Muscle of arm (tissue), 12 donors: ENCODE results near the gene GRB2. TPM values are rescaled to one million over a fixed set of nuclear protein-coding genes. Genes with fewer than 3 reads are reported as not detected.
"Not testable (repeated sequence)": the region's sequence is repeated elsewhere in the genome, so short reads cannot be mapped to it uniquely, and the experiment has no call there.

Experiments
- DNase-seq: peaks from one replicate; pipeline ENCODE4 v3.0.0-alpha.2; 2013
- polyA plus RNA-seq, 12 donors: library from polyadenylated mRNA; unstranded; fragments of 120-200 nt; gene quantifications; one replicate each; pipeline ENCODE4 v1.2.1, GENCODE V29; 2013; ENCODE audit not compliant: insufficient read length in 12 of 12

Gene GRB2
- polyA plus RNA-seq, 12 donors = 114 to 448 (median 175) TPM

DNA sequence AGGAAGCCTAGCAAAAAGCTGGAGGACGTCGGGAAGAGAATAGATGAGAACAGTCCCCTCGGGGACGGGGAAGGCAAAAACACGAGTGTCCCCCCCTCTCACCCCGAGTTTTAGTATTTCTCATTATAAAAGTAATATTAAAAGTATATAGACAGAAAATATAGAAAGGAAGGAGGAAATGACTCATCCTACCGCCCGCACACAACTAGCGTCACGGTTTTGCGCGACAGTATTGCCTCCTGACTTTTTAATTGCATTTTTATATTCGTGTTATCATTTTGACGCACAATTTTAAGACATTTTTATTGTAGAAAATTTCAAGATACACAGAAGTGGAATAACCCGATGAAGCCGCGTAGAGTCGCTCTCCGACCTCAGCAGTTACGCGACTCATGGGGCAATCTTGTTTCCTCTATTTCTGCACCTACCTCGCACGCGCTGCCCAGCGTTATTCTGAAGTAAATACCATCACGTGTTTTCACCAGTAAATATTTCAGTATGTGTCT lies 115.6 kb downstream of the GRB2 start:
- no peak for DNase-seq

DNA sequence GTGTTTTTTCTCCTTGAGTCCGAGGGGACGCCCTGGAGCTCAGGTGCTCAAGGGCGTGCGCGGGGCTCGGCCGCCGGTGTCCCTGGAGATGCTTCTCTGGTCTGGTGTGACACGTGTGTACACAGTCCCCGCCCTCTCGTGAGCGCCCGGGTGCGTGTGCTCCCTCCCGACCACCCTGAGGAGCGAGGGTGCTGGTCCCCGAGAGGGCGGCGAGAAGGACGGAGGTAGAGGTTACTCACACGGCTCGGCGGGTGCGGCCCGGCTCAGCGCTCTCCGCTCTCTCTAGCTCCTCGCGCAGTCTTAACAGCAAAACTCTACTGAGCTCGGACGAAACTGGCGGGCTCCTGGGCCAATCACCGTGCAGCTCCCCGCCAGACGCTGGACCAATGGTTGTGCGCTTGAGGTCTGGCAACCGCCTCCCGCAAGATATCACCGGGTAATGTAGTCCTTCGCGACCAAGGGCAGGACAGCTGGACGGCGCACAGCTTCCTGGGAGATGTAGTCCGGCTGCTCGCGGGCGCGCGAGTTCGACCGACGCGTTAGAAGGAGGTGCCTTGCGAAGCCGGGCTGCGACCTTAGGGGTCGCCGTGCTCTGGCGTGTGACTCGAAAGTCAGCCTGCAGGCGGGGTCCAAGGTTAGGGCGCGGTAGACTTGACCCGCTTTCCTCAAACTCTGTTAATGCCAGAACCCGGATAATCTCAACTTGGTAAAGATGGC lies 116.2 kb downstream of the GRB2 start, which contains the start of gene SLC25A19:
Gene SLC25A19, minus strand, starts transcription at position 319 of the 717 bp plus-strand sequence. CDS start 2,669 bp downstream, outside the sequence.
- peak; percentile 98 for DNase-seq

DNA sequence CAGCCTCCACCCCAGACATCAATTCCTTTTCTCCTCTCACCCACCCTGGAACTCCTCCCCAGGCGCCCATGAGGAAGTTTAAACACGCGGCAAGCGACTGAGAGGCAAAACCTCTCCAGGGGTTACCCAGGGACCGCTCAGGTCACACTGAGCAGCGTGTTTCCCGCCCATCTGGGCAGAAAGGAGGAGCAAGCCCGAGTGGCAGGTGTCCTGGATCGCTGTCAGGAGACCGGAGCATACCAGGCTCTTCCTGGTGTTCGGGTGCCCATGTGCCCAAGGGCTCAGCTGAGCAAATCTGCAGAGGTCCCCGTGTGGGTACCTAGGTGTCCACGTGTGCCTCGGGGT lies 116.7 kb downstream of the GRB2 start:
- DNase-seq = no peak

DNA sequence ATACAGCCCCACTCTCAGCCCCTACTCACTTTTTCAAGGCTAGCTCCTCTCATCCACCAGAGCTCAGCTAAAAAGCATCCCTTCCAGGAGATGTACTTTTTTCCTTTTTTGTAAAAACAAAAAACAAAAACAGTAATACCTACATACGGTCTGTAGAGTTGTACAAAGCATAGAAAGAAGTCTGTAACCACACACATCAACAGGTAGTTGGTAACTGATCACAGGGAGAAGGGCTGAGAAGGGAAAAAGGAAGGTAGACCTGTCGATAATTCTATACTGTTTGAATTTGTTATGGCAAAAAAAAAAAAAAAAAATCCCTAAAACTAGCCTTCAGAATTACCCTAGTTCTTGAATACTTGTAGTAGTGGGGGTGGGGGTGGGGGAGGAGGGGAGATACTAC lies 117.1 kb downstream of the GRB2 start:
- DNase-seq = no peak

DNA sequence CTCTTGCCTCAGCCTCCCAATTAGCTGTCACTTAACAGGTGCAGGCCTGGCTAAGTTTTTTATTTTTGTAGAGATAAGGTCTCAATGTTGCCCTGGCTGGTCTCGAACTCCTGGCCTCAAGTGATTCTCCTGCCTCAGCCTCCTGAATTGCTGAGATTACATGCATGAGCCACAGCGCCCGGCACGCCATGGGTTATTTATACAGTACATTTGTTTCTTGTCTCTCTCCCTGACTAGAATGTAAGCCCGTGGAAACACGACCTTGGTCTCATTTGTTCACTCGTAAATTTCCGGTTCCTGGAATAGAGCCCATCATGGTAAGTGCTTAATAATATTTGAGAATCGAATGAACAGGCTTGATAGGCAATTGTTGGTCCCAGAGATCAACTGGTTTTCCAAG lies 118.3 kb downstream of the GRB2 start:
- DNase-seq = no peak

DNA sequence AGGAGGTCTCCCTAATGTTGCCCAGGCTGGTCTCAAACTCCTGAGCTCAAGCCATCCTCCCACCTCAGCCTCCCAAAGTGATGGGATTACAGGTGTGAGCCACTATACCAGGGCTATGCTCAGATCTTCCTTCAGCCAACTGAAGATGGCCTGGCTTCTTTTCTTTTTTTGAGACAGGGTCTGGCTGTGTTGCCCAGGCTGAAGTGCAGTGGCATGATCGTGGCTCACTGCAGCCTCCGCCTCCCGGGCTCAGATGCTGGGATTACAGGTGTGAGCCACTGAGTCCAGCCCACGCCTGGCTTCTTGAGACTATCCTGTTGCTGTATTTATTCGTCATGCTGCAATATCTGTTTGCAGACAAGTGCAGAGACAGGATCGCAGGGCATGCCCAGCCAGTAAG lies 120.4 kb downstream of the GRB2 start:
- DNase-seq = no peak

DNA sequence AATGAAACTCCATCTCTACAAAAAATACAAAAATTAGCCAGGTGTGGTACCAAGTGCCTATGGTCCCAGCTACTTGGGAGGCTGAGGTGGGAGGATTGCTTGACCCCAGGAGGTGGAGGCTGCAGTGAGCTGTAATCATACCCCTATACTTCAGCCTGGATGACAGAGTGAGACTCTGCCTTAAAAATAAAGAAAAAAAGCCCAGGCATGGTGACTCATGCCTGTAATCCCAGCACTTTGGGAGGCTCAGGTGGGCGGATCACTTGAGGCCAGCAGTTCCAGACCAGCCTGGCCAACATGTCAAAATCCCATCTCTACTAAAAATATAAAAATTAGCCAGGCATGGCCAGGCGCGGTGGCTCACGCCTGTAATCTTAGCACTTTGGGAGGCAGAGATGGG lies 125.3 kb downstream of the GRB2 start:
- not testable (repeated sequence) for DNase-seq

DNA sequence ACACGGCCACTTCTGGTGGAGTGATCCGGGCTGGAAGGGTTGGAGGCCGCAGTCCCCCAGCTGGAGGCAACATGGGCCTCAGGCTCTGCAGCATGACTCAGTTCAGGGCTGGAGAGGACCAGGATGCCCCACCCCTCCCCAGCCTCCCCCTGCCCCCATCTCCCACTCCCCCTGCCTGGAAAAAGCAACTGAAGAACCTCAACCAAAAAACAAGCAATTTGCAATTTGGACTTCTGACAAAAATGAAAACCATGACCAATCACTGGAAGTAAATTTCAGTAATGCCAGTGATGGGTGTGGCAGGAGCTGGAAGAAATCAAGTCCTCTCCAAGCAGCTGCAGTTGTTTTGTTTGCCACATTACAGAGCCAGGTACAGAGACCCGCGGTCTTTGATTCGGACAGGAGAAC lies 127.8 kb downstream of the GRB2 start:
- no peak for DNase-seq

DNA sequence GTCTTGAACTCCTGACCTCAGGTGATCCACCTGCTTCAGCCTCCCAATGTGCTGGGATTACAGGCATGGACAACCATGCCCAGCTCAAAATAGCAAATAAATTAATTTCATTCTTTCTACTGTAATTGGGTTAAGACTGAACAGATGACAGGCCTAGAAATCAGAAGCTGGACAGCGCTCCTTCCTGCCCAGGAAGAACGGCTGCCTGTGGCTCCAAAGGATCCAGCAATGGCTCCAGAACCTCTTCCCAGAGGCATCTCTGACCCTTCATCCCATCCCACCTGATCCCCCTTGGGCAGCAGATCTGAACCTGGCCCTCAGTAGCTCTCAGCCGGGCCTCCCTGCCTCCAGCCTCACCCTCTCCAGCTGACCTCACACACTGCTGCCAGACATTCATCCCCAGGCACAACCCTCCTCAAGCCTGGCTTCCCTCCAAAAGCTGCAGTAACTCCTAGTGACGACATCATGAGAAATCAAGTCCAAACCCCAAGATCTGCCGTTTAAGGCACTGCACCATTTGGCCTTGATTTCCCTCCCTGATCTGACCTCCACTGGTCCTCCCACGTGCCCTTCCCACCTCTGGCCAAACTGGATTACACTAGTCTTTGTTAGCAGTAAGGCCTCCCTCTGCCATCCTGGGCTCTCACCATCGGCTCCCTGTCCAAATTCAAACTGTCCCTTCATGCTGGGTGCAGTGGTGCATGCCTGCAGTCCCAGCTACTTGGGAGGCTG lies 131.3 kb downstream of the GRB2 start:
- no peak for DNase-seq

DNA sequence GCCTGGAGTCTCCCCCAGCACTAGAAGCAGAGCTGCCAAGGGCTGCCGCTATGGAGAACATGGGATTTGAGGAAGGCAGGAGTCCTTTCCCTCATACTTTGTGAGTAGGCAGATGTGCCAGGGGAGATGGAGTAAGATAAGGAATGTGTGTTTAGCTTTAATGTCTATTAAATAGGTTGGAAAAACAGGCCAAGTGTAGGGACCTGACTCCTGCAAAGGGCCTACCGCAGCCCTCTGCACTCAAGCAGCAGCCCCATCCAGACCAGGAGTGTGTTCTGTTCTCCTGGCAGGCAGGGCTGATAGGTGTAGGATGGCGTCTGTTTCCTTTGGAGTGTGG lies 132.7 kb downstream of the GRB2 start:
- DNase-seq = no peak

DNA sequence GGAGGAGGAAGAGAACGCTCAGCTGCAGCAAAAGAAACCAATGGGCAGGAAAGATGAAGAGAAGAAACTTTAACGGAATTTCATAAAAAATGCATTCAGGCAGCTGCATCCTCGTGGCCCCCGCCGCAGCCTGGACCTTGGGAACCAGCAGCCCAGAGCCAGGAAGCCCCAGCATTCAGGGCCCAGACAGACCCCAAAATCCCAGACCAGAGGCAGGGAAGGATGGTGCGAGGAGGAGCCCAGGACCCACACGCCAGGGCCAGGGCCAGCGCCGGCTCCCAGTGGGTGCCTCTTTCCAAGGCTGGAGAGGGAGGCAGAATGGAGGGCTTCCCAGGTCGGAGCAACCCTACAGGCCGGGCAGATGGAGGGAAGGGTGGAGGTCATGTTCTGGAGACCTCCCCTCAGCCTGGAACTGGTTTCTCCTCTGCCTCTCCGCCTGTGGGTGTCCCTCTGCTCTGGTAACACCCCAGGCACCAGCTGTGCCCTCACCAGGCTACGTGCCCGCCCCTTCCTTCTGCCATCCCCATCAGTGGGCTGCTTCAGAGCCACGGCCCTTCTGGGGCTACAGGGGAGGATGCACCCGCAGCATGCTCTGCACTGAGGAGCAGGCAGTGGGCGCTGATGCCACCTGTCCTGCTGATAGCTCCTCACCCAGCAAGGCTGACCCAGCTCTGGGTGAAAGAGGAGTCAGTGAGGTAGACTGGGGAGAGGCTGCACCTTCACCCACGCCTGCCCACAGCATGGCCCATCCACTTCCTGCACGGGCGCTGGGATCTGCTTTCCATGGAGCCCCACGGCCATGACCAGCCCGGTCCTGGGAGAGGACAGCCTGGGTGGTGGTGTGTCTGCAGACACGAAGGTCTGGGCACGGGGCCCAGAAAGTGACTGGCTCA lies 133.3 kb downstream of the GRB2 start:
- DNase-seq = no peak

DNA sequence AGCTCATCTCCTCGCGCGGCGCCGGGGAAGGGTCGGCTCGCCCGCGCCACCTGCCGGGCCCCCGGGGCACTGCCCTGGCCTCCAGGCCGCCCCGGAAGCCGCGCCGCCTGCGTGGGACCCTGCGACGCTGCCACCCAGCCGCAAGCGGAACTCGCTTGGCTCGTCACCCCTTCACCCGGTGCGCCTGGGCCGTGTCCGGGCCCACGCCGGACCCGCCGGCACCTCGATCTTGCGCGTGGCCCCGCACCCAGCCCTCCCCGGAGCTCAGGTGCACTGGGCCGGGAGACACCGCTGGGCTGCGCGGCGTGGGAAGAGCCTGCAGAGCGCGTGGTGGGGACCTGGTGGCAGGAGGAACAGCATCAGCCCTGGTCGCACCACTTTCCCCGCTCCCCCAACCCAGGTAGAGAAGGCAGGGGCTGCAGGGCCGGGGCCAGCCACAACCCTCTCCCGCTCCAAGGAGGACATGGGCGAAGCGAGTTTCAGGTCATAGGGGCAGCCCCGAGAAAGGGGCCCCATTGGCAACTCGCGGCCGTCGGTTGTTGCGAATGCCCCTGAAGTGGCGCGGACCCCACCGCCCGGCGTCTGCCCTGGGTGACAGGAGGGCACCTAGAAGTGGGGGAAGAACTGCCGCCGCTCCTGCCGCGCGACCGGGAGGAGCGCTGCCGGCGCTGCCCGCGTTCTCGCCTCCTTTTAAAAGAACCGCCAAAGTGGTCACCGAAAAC lies 134.1 kb downstream of the GRB2 start:
- peak; percentile 66 for DNase-seq

DNA sequence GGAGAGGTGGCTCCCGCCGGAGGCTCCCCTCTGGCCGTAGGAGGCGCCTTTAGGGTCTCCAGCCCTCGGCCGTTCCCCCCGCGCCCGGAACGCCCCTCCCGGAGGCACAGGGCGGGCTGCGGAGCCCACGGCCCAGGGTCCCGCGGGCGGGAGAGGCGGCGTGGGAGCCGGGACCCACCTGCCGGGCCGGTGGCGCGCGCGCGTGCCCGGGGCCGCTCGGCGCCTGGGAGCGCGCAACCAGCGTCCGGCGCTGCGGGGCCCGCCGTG lies 134.6 kb downstream of the GRB2 start, which contains the start of gene MIF4GD:
Gene MIF4GD, minus strand, starts transcription at position 266 of the 267 bp plus-strand sequence. CDS start 1,036 bp downstream, outside the sequence.
- DNase-seq = no peak

DNA sequence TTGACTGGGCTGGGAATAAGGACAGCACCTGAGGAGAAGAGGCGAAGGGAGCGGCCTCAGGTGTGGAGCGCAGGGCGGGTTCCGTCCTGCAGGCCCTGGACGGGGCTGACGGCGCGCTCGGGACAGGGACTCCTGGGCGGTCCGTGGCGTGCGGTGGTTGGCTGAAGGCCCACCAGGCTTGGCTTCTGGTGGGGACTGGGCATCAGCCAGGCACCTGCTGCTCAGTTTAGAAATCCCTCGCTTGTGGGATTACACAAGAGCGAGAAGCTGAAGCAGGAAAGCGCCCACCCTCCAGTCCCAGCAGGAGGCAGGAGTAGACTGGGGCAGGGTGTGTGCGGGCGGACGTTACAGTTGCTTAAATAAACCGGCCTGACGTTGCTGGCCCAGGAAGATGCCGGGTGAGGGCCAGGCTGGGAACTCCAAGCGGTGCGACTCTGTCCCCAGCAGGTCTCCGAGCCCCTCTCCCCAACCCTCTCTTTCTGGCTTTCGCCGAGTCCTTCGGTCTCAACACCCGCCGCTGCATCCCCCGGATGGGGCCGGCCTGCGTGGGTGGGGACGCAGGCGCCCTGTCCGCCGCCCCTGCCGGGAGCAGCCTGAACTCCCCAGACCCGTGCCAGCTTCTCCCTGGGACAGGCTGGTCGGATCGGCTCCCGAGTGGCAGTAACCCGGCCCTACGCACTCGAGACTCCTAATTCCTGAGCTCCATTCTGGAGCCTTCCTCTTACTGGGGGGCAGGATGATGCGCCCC lies 135.1 kb downstream of the GRB2 start:
- DNase-seq = peak; percentile 43

DNA sequence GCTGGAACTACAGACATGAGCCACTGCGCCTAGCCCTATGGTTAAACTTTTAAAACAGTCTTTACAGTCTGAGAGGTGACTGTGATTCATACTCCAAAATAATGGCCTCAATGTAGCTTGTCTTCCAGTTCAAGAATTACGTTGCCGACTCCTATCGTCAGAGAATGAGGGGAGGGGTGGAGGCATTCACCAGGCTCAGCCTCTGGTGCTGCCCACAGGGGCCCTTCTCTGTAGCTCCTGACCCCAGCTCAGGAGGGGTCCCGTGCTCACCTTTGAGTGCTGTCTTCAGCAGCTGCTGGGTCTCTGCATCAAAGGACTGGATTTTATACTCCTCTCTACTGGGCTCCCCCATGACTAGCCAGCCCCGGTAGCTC lies 135.6 kb downstream of the GRB2 start:
- DNase-seq = no peak

Other genes starting within 250 kb of the GRB2 start
- gene SUMO2, start 222.7 kb downstream of the GRB2 start, polyA plus RNA-seq = 100 to 1,000 TPM in 11 of 12 donors, not detected in 1; 315 to 505 (median 392) TPM
- 10 to 100 TPM in 11 of 12 donors, not detected in 1; 26.4 to 66.3 (median 43.9) TPM for gene NUP85, start 200.0 kb downstream of the GRB2 start, polyA plus RNA-seq
- 10 to 100 TPM in 11 of 12 donors, not detected in 1; 27.8 to 68.7 (median 37.4) TPM for gene GGA3, start 144.1 kb downstream of the GRB2 start, polyA plus RNA-seq
- gene MRPS7, start 143.8 kb downstream of the GRB2 start, polyA plus RNA-seq = 10 to 100 TPM in 11 of 12 donors, not detected in 1; 34.6 to 65.3 (median 57.7) TPM
- gene MIF4GD, start 134.4 kb downstream of the GRB2 start, polyA plus RNA-seq = 10 to 100 TPM in 9 of 12 donors, 1 to 10 TPM in 2, not detected in 1; 9.3 to 14.9 (median 12.2) TPM
- 1 to 10 TPM in 10 of 12 donors, not detected in 2; 4.1 to 7.5 (median 5.8) TPM for gene SLC25A19, start 116.2 kb downstream of the GRB2 start, polyA plus RNA-seq
- gene TMEM94, start 51.0 kb upstream of the GRB2 start, polyA plus RNA-seq = 10 to 100 TPM in 11 of 12 donors, not detected in 1; 43.9 to 87.2 (median 57.4) TPM
- 10 to 100 TPM in 11 of 12 donors, not detected in 1; 17.0 to 65.2 (median 20.7) TPM for gene CASKIN2, start 109.9 kb upstream of the GRB2 start, polyA plus RNA-seq
- 10 to 100 TPM in 11 of 12 donors, not detected in 1; 18.0 to 28.5 (median 20.9) TPM for gene TSEN54, start 110.8 kb upstream of the GRB2 start, polyA plus RNA-seq
- 10 to 100 TPM in 2 of 12 donors, 1 to 10 TPM in 9, not detected in 1; 2.1 to 58.8 (median 5.4) TPM for gene LLGL2, start 120.0 kb upstream of the GRB2 start, polyA plus RNA-seq
- 100 to 1,000 TPM in 6 of 12 donors, 10 to 100 TPM in 5, not detected in 1; 56.2 to 196 (median 104) TPM for gene MYO15B, start 182.1 kb upstream of the GRB2 start, polyA plus RNA-seq
- gene SMIM5, start 227.8 kb upstream of the GRB2 start, polyA plus RNA-seq = 10 to 100 TPM in 2 of 12 donors, 1 to 10 TPM in 9, not detected in 1; 5.3 to 12.2 (median 7.5) TPM